B cell (primary cell): Measurements from ENCODE around the gene FAM184B.

Source experiments
- EZH2 ChIP-seq: IDR thresholded peaks from 2 replicates; pipeline ENCODE4 v1.6.1; 2012; ENCODE audit warnings: borderline replicate concordance, low read depth, mild to moderate bottlenecking, moderate library complexity, low read length; ENCODE audit not compliant: insufficient read depth, poor library complexity, severe bottlenecking
- TF ChIP-seq, protein P1 (sequence below): fragments of 200-600 bp; IDR thresholded peaks from one replicate; pipeline ENCODE4 v1.8.0; 2022; ENCODE audit warnings: antibody characterized with exemption, mild to moderate bottlenecking

DNA sequence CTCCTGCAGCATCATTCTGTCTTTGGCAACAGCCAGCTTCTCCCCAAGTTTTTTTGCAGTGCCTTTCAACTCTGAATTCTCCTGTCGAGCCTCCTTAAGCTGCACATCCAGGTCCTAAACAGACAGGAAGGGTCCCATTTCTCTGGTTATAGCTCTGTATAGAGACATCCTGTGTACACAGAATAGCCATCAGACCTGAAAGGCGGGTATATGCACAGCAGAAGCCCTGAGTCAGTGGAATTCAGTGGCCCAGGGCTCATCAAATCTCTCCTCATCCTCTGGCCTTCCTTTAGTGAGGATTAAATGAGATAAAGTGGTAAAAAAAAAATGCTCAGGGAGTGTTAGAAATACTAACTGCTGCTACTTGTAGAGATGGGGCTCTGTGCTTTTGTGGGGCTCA is 73.8 kb downstream of the FAM184B start:
- TF ChIP-seq, protein P1, sequence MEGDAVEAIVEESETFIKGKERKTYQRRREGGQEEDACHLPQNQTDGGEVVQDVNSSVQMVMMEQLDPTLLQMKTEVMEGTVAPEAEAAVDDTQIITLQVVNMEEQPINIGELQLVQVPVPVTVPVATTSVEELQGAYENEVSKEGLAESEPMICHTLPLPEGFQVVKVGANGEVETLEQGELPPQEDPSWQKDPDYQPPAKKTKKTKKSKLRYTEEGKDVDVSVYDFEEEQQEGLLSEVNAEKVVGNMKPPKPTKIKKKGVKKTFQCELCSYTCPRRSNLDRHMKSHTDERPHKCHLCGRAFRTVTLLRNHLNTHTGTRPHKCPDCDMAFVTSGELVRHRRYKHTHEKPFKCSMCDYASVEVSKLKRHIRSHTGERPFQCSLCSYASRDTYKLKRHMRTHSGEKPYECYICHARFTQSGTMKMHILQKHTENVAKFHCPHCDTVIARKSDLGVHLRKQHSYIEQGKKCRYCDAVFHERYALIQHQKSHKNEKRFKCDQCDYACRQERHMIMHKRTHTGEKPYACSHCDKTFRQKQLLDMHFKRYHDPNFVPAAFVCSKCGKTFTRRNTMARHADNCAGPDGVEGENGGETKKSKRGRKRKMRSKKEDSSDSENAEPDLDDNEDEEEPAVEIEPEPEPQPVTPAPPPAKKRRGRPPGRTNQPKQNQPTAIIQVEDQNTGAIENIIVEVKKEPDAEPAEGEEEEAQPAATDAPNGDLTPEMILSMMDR = no peak
- TF ChIP-seq EZH2 = no peak
